Smooth muscle cell of the umbilical artery (primary cell): ENCODE data around the gene EXOC7. TPM values are rescaled to one million over a fixed set of nuclear protein-coding genes. Genes with fewer than 3 reads are reported as not detected.

ENCODE experiments used
- total RNA-seq: library from RNA; depleted of rRNA; stranded (reverse); fragments of >200 nt; gene quantifications from 2 replicates; pipeline ENCODE4 v1.2.3, GENCODE V29; 2014

The EXOC7 gene, protein sequence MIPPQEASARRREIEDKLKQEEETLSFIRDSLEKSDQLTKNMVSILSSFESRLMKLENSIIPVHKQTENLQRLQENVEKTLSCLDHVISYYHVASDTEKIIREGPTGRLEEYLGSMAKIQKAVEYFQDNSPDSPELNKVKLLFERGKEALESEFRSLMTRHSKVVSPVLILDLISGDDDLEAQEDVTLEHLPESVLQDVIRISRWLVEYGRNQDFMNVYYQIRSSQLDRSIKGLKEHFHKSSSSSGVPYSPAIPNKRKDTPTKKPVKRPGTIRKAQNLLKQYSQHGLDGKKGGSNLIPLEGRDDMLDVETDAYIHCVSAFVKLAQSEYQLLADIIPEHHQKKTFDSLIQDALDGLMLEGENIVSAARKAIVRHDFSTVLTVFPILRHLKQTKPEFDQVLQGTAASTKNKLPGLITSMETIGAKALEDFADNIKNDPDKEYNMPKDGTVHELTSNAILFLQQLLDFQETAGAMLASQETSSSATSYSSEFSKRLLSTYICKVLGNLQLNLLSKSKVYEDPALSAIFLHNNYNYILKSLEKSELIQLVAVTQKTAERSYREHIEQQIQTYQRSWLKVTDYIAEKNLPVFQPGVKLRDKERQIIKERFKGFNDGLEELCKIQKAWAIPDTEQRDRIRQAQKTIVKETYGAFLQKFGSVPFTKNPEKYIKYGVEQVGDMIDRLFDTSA
- total RNA-seq, result 89.7 and 107 TPM in 2 replicates

DNA sequence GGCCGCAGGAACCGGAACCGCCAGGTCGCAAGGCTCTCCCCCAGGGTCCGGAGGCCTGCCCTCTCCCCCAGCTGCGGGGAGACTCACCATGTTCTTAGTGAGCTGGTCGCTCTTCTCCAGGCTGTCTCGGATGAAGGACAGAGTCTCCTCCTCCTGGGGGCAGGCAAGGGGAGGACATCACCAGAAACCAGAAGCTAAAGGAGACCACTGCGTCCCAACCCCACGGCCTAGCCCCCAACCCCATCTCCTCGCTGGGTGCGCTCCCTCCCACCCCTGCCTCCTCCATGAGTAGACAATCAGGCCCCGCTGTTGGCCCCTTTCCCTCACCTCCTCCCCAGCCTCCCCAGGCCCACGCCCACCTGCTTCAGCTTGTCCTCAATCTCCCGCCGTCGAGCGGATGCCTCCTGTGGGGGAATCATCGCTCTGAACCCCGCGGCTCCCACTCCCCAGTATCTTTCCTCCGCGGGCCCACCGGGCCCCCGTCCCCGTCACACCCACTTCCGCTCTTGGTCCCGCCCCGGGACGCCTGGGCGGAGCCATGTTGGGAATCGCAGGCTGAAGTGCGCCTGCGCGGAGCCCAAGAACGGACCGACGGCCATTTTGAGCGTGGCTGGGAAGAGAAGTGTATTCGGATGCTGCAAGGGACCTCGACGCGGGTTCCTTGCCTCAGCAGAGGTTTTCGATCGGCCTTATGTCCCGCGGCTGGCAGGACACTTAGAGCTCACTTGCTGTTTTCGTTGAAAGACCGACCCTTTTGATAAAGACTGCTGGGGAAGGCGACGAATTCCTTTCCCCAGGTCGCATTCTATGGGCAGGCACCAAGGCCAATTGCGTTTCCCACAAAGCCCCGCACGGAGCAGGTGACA lies at the start of gene EXOC7:
TSS of gene EXOC7 (minus strand) at position 514 of the 866 bp plus-strand sequence. CDS start at position 419, 95 bp downstream.

DNA sequence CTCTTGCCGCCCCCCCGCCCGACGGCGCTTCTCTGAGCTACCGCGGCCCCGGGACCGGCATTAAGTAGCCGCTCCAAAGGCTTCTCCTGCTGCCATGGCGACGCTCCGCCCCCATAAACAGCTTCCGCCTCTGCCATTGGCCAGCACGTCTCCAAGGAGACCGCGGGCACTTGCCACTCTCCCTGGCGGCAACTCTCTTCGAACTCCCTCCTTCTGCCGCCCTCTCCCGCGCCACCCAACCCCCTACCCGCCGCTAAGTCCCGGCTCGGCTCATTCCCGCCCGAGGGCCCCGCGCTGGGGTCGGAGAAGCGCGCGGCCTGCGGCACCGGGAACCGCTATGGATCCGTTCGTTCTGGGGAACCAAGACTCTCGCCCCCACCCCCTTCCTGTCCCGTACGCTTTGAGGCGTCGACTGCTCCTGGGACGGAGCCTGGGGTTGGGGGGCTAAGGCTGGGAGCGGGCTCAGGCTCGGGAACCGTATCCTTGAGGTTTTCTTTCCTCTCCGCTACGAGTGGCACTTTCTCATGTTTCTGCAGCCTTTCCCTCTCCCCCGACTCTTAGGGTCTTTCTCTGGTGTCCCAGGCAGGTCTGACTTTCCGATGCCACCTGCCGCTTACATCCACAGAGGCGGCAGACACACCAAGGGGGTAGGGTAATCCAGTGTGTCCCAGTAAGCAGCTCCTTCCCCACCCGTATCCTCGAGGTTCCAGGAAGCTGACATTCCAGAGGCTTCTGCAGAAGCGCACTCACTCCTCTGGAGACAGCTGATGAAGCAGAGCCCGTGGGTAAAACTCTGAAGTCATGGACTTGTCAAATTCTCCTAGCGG lies 37.8 kb upstream of the EXOC7 start, which contains the start of gene FOXJ1:
TSS of gene FOXJ1 (minus strand) at position 34 of the 827 bp plus-strand sequence. CDS start 850 bp downstream, outside the sequence.

DNA sequence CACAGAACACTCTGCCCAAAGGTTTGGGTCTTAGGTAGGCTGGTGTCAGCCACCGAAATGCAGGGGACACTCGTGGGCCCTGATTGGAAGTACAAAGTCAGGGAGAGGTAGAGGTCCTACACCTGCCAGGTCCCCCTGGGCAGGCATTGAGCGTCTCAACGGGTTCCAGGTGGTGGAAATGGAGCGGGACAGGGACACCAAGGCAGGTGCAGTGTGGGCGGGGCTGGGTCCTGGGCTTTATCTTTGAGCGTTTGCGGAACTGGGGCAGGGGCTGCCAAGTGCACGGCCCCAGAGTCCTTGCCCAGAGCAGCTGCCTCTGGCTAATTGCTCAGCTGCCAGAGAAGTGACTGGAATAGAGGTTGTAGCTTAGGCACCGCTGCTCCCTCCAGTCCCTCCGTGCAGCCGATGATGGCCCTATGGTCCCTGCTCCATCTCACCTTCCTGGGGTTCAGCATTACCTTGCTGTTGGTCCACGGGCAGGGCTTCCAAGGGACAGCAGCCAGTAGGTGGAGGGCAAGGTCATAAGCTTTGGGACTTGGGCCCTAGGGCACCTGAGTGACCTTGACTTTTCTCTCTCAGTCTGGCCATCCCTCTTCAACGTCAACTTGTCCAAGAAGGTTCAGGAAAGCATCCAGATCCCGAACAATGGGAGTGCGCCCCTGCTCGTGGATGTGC lies 24.6 kb downstream of the EXOC7 start, which contains the start of gene ZACN:
TSS of gene ZACN (plus strand) at position 323 of the 675 bp plus-strand sequence. CDS start at position 406, 83 bp downstream.

DNA sequence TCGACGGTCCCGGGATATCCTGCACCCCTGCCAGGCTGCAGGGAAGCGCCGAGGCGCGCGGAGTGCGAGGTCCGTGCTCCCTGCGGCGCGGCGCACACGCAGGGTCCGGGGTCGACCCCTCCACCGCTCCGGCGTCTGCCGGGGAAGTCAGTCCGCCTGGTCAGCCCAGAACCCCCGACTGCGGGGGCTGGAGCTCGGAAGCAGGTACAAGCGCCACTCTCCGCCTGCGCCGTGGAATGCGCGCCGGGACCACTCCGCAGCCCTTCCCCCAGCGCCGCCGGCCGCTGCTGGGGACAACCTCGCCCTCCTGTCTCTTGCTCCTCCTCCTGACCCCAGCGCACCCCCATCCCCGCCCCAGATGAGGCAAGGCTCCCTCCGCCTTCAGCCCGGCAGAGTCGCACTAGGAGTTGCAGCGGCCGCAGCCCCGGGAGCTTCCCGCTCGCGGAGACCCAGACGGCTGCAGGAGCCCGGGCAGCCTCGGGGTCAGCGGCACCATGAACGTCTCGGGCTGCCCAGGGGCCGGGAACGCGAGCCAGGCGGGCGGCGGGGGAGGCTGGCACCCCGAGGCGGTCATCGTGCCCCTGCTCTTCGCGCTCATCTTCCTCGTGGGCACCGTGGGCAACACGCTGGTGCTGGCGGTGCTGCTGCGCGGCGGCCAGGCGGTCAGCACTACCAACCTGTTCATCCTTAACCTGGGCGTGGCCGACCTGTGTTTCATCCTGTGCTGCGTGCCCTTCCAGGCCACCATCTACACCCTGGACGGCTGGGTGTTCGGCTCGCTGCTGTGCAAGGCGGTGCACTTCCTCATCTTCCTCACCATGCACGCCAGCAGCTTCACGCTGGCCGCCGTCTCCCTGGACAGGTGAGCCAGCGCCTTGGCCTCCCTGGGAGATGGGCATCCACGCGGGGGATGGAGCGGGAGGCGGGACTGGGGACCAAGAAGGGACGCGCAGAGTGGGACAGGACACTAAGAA lies 28.9 kb downstream of the EXOC7 start, which contains the start of gene GALR2:
TSS of gene GALR2 (plus strand) at position 392 of the 974 bp plus-strand sequence. CDS start at position 495, 103 bp downstream.

DNA sequence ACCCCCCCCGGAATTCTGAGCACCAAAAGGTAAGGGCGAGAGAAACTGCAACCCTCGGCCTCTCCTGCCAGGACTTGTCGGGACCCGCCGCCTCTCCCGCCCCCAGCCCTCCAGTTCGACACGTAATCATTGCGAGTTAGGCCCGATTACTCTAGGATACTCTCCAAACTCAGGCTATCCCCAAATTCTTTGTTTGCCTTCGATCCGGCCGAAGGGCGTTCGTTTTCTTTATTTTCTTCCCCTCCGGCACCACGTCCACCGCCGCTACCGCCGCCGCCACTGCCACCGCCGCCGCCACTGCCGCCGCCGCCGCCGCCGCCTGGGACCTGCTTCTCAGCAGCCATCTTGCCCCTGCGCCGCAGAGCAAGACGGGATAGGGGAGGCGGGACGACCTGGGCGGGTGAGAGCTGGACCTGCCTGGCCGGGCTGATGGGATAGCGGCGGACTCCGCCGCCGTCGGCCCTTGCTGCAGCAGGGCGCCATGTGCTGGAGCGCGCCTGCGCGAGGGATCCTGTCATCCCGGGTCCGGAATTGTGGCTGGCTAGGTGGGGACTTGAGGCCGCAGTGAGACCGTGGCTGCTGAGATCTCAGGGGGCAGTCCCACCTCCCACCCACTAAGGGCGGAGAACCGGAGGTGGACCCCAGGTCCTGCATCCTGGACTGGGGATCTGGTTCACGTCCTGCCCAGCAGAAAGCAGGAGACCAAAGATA lies 31.3 kb downstream of the EXOC7 start, which contains the start of gene SRP68:
TSS of gene SRP68 (minus strand) at position 370 of the 711 bp plus-strand sequence. CDS start at position 344, 26 bp downstream.

Other genes starting within 250 kb of the EXOC7 start
- gene WBP2, start 248.5 kb downstream of the EXOC7 start, total RNA-seq, result 29.7 and 39.2 TPM in 2 replicates
- gene TRIM47, start 225.2 kb downstream of the EXOC7 start, total RNA-seq, result 3.9 and 6.6 TPM in 2 replicates
- gene TRIM65, start 206.8 kb downstream of the EXOC7 start, total RNA-seq, result 19.0 and 19.1 TPM in 2 replicates
- 31.2 and 37.1 TPM in 2 replicates for gene MRPL38, start 198.9 kb downstream of the EXOC7 start, total RNA-seq
- gene FBF1, start 162.7 kb downstream of the EXOC7 start, total RNA-seq, result 13.2 and 14.0 TPM in 2 replicates
- 71.0 and 92.1 TPM in 2 replicates for gene ACOX1, start 124.6 kb downstream of the EXOC7 start, total RNA-seq
- 12.6 and 13.7 TPM in 2 replicates for gene TEN1, start 124.5 kb downstream of the EXOC7 start, total RNA-seq
- gene CDK3, start 102.9 kb downstream of the EXOC7 start, total RNA-seq, result 2.7 and 5.2 TPM in 2 replicates
- not detected in 2 replicates for gene EVPL, start 76.5 kb downstream of the EXOC7 start, total RNA-seq
- 41.3 and 66.1 TPM in 2 replicates for gene SRP68, start 31.3 kb downstream of the EXOC7 start, total RNA-seq
- not detected in 2 replicates for gene GALR2, start 29.0 kb downstream of the EXOC7 start, total RNA-seq
- gene ZACN, start 24.6 kb downstream of the EXOC7 start, total RNA-seq, result under 0.01 TPM in 1 of 2 replicates, not detected in the other
- not detected in 2 replicates for gene FOXJ1, start 37.5 kb upstream of the EXOC7 start, total RNA-seq
- gene RNF157, start 136.7 kb upstream of the EXOC7 start, total RNA-seq, result 0.05 and 1.8 TPM in 2 replicates
- 1.2 and 2.1 TPM in 2 replicates for gene UBALD2, start 161.6 kb upstream of the EXOC7 start, total RNA-seq
- 4.8 and 5.1 TPM in 2 replicates for gene QRICH2, start 204.5 kb upstream of the EXOC7 start, total RNA-seq